ENCODE results near the gene WNK3.

WNK3 gene

GRCh38 chrX:54171527-54172250 lies 186.2 kb downstream of the WNK3 start:
- H3K4me3 ChIP-seq (ENCODE audit: extremely low read depth, insufficient read depth, low read length, poor library complexity, severe bottlenecking) = no peak overlapping the region
- no peaks in the 10 kb centered on the region for H3K9me3 ChIP-seq (ENCODE audit: control insufficient read depth, low read length)
- peaks cover 28% of the 10 kb centered on the region for H3K36me3 ChIP-seq (ENCODE audit: control insufficient read depth, insufficient read depth, low read length)
- 88 to 100% methylated on average over 1 to 3 of the region's 4 CpGs for WGBS, 2 experiments (ENCODE audit: insufficient coverage in 2 of 2)
- no peaks in the 10 kb centered on the region for H3K4me1 ChIP-seq (ENCODE audit: control insufficient read depth, insufficient read depth, low read length, poor library complexity, severe bottlenecking)
- H3K27ac ChIP-seq (ENCODE audit: low read depth, low read length, severe bottlenecking) = no peak overlapping the region

- H3K9me3 ChIP-seq (ENCODE audit: control insufficient read depth, low read length) = no peaks in the 10 kb centered on the region
- H3K4me3 ChIP-seq (ENCODE audit: extremely low read depth, insufficient read depth, low read length, poor library complexity, severe bottlenecking) = no peak overlapping the region
- peaks cover 25% of the 10 kb centered on the region for H3K36me3 ChIP-seq (ENCODE audit: control insufficient read depth, insufficient read depth, low read length)
- no peak overlapping the region for H3K27ac ChIP-seq (ENCODE audit: low read depth, low read length, severe bottlenecking)
- H3K4me1 ChIP-seq (ENCODE audit: control insufficient read depth, insufficient read depth, low read length, poor library complexity, severe bottlenecking) = no peaks in the 10 kb centered on the region
These were observed 186.8 kb downstream of the WNK3 start for GRCh38 chrX:54171091-54171490.

GRCh38 chrX:54166915-54167314 lies 190.9 kb downstream of the WNK3 start:
- no peaks in the 10 kb centered on the region for H3K4me1 ChIP-seq (ENCODE audit: control insufficient read depth, insufficient read depth, low read length, poor library complexity, severe bottlenecking)
- no peak overlapping the region for H3K27ac ChIP-seq (ENCODE audit: low read depth, low read length, severe bottlenecking)
- no peaks in the 10 kb centered on the region for H3K9me3 ChIP-seq (ENCODE audit: control insufficient read depth, low read length)
- no peaks in the 10 kb centered on the region for H3K36me3 ChIP-seq (ENCODE audit: control insufficient read depth, insufficient read depth, low read length)
- H3K4me3 ChIP-seq (ENCODE audit: extremely low read depth, insufficient read depth, low read length, poor library complexity, severe bottlenecking) = no peak overlapping the region
- 50 to 80% methylated on average over 1 of the region's 4 CpGs for WGBS, 2 experiments (ENCODE audit: insufficient coverage in 2 of 2)

GRCh38 chrX:54157561-54157960 lies 200.3 kb downstream of the WNK3 start:
- H3K4me3 ChIP-seq (ENCODE audit: extremely low read depth, insufficient read depth, low read length, poor library complexity, severe bottlenecking) = no peak overlapping the region
- no peaks in the 10 kb centered on the region for H3K9me3 ChIP-seq (ENCODE audit: control insufficient read depth, low read length)
- H3K27ac ChIP-seq (ENCODE audit: low read depth, low read length, severe bottlenecking) = no peak overlapping the region
- no peaks in the 10 kb centered on the region for H3K4me1 ChIP-seq (ENCODE audit: control insufficient read depth, insufficient read depth, low read length, poor library complexity, severe bottlenecking)
- no peaks in the 10 kb centered on the region for H3K36me3 ChIP-seq (ENCODE audit: control insufficient read depth, insufficient read depth, low read length)
